Lung (tissue), 12 donors: ENCODE results near the gene PLEKHD1. TPM values are rescaled to one million over a fixed set of nuclear protein-coding genes. Genes with fewer than 3 reads are reported as not detected.
"Not testable (repeated sequence)": the region's sequence is repeated elsewhere in the genome, so short reads cannot be mapped to it uniquely, and the experiment has no call there.

ENCODE experiments used
- ATAC-seq: fragments of 200-7000 bp; cut with Tn5 transposase; one replicate; pipeline ENCODE4 v1.9.1; 2020; ENCODE audit warnings: moderate number of reproducible peaks; ENCODE audit not compliant: insufficient read depth, low FRiP score
- DNase-seq, 3 donors: peaks; one replicate each; pipeline ENCODE4 v3.0.0-alpha.2; 2013 to 2017
- H3K27ac ChIP-seq, 2 donors: one replicate each; pipeline ENCODE4 v1.5.1; 2013; ENCODE audit warnings: mild to moderate bottlenecking in 2 of 2, moderate library complexity in 2 of 2, control low read depth in 1 of 2, inconsistent platforms in 1 of 2, low read depth in 1 of 2, low read length in 1 of 2
- H3K27me3 ChIP-seq, 3 donors: one replicate each; pipeline ENCODE4 v1.5.1; 2013; ENCODE audit warnings: low read length in 2 of 3; ENCODE audit not compliant: control insufficient read depth in 3 of 3, insufficient read depth in 3 of 3
- H3K36me3 ChIP-seq, 4 donors: one replicate each; pipeline ENCODE4 v1.5.1; 2013; ENCODE audit warnings: low read length in 4 of 4, mild to moderate bottlenecking in 1 of 4, moderate library complexity in 1 of 4; ENCODE audit not compliant: control insufficient read depth in 4 of 4, insufficient read depth in 4 of 4
- H3K4me1 ChIP-seq, 5 donors: one replicate each; pipeline ENCODE4 v1.5.1; 2013; ENCODE audit warnings: low read length in 5 of 5, mild to moderate bottlenecking in 2 of 5, moderate library complexity in 1 of 5; ENCODE audit not compliant: control insufficient read depth in 5 of 5, insufficient read depth in 5 of 5
- H3K4me3 ChIP-seq: one replicate; pipeline ENCODE4 v1.5.1; 2013; ENCODE audit warnings: mild to moderate bottlenecking, control low read depth, moderate library complexity
- H3K9ac ChIP-seq, 2 donors: one replicate each; pipeline ENCODE4 v1.5.1; 2013; ENCODE audit warnings: low read length in 2 of 2, control low read depth in 1 of 2; ENCODE audit not compliant: insufficient read depth in 1 of 2
- H3K9me3 ChIP-seq, 4 donors: one replicate each; pipeline ENCODE4 v1.5.1; 2013; ENCODE audit warnings: low read length in 3 of 4, mild to moderate bottlenecking in 1 of 4, moderate library complexity in 1 of 4; ENCODE audit not compliant: control insufficient read depth in 4 of 4, insufficient read depth in 3 of 4
- WGBS, 2 donors: extraction: QIAGEN DNeasy Blood & Tissue Kit; methylation state at CpG; one replicate each; pipeline ENCODE4 v1.1.7; 2013; 5-methylcytosine and 5-hydroxymethylcytosine counted together
- polyA plus RNA-seq, 2 donors: library from polyadenylated mRNA; stranded (reverse); fragments of 200-250 nt; gene quantifications; one replicate each; pipeline ENCODE4 v1.2.1, GENCODE V29; 2013
- total RNA-seq, 2 donors: library from RNA; depleted of rRNA in 1 of 2; stranded (reverse); fragments of >200 nt in 1 of 2; gene quantifications; one replicate each; pipeline ENCODE4 v1.2.1, GENCODE V29; 2014 to 2021
- TF ChIP-seq, protein P1 (sequence below): IDR thresholded peaks from 2 replicates; pipeline ENCODE4 v1.5.1; 2012; ENCODE audit warnings: mild to moderate bottlenecking; ENCODE audit errors: control extremely low read depth, extremely low read depth
- donor health status: control.
- donor health status: control.
- donor health status: Bipolar disorder and iron deficiency.
- donor health status: healthy.
- donor health status: DM: yes; HTN: yes; CAD: no.

Gene PLEKHD1
- total and polyA plus RNA-seq, 4 donors = 0.11 to 0.83 (median 0.33) TPM; not detected in 1

DNA sequence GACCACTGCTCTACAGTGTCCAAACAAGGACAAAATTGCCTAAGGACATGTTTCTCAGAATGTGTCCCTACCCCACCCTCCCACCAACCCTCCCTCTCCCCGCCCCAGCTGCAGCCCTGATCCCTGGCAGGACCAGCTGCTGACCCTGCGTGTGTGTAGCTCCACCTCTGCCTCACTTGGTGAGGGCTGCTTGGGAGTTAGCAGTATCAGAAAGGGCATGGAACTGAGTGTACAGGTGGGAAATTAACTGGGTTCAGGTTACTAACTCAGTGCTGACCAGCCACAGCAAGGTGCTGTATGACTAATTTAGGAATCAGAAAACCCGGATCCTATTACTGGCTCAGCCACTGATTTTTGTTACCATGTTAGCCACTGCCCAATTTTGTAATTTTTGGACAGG, 11.3 kb upstream of the PLEKHD1 start:
- H3K27ac ChIP-seq = no peak overlapping the region
- H3K4me3 ChIP-seq = no peak overlapping the region
- TF ChIP-seq, protein P1, sequence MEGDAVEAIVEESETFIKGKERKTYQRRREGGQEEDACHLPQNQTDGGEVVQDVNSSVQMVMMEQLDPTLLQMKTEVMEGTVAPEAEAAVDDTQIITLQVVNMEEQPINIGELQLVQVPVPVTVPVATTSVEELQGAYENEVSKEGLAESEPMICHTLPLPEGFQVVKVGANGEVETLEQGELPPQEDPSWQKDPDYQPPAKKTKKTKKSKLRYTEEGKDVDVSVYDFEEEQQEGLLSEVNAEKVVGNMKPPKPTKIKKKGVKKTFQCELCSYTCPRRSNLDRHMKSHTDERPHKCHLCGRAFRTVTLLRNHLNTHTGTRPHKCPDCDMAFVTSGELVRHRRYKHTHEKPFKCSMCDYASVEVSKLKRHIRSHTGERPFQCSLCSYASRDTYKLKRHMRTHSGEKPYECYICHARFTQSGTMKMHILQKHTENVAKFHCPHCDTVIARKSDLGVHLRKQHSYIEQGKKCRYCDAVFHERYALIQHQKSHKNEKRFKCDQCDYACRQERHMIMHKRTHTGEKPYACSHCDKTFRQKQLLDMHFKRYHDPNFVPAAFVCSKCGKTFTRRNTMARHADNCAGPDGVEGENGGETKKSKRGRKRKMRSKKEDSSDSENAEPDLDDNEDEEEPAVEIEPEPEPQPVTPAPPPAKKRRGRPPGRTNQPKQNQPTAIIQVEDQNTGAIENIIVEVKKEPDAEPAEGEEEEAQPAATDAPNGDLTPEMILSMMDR = no peak
- H3K9ac ChIP-seq = no peak overlapping the region
- WGBS, 2 donors = 73% methylated on average over 3 of the region's 3 CpGs
- no peaks in the 10 kb centered on the region for H3K4me1 ChIP-seq
- H3K36me3 ChIP-seq = no peaks in the 10 kb centered on the region
- ATAC-seq (no peak), DNase-seq (no peak)
- no peaks in the 10 kb centered on the region for H3K27me3 ChIP-seq
- peaks cover 0 to 2% (median 0%) of the 10 kb centered on the region in 4 donors for H3K9me3 ChIP-seq

DNA sequence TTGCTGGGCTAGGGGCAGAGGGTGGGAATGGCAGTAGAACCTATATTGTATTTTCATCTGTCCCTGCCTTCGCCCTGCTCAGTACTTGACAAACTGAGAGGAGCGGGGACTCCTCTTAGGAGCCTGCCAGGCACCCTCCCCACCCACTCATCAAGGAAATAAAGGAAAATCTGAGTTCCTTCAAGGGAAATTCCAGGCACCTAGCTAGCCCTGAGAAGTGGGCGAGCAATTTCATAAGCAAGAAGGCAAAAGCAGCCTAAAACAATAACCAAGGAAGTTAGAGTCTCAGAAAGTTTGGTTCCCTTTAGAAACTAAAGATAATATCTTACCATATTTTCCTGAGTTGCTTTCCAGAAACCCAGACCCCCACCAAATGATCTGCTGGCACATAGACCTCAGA, 10.6 kb upstream of the PLEKHD1 start:
- no peaks in the 10 kb centered on the region for H3K4me1 ChIP-seq
- ATAC-seq (no peak), DNase-seq (no peak)
- WGBS, 2 donors = 73 to 88% methylated on average over 3 of the region's 3 CpGs
- H3K9ac ChIP-seq = no peak overlapping the region
- TF ChIP-seq, protein P1 = no peak
- H3K27me3 ChIP-seq = no peaks in the 10 kb centered on the region
- no peak overlapping the region for H3K4me3 ChIP-seq
- H3K36me3 ChIP-seq = no peaks in the 10 kb centered on the region
- peaks cover 0 to 2% (median 0%) of the 10 kb centered on the region in 4 donors for H3K9me3 ChIP-seq
- H3K27ac ChIP-seq = no peak overlapping the region

DNA sequence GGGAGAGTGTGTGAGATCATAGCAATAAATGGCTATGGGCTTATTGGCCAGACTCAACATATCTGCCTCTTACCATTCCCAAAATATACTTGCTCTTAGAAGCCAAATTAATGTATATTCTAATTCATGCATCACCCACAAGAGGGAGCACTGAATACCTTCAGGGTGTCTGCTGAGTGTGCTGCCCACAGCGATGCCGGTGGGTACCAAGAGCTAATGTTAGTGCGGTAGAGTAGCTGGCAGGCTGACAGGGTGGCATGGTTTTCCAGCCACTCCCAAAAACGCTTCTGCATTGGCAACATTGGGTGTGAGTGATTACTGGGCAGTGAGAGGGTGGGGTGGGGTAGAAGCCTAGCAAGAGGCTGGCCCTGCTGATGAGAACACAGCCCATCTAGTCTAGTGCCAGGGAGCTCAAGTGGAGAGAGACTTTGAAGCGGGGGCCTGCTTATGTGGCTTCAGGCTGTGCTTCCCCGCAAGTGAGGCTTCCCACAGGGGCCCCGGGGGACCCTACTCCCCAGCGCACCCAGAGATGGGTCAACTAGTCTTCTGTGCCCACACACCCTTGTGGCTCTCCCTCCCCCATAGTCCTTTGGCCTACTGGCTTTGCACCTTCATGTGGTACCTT, 9.2 kb upstream of the PLEKHD1 start:
- Histone ChIP-seq H3K9ac (no peak overlapping the region), H3K4me3 (no peak overlapping the region), H3K27me3 (no peaks in the 10 kb centered on the region), H3K36me3 (no peaks in the 10 kb centered on the region), H3K4me1 (no peaks in the 10 kb centered on the region), H3K27ac (no peak overlapping the region), H3K9me3 (peaks cover 0 to 2% (median 0%) of the 10 kb centered on the region in 4 donors)
- TF ChIP-seq, protein P1 = no peak
- WGBS, 2 donors = 64 to 66% methylated on average over 8 of the region's 8 CpGs
- ATAC-seq (no peak), DNase-seq (no peak)

DNA sequence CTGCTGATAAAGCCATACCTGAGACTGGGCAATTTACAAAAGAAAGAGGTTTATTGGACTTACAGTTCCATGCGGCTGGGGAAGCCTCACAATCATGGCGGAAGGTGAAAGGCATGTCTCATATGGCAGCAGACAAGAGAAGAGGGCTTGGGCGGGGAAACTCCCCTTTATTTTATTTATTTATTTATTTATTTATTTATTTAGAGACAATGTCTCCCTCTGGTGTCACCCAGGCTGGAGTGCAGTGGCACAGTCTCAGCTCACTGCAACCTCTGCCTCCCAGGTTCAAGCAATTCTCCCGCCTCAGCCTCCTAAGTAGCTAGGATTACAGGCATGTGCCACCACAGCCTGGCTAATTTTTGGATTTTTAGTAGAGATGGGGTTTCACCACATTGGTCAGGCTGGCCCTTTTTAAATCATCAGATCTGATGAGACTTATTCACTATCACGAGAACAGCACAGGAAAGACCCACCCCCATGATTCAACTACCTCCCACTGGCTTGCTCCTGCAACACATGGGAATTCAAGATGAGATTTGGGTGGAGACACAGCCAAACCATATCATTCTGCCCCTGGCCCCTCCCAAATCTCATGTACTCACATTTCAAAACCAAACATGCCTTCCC, 7.6 kb upstream of the PLEKHD1 start:
- not testable (repeated sequence) for H3K4me1 ChIP-seq

DNA sequence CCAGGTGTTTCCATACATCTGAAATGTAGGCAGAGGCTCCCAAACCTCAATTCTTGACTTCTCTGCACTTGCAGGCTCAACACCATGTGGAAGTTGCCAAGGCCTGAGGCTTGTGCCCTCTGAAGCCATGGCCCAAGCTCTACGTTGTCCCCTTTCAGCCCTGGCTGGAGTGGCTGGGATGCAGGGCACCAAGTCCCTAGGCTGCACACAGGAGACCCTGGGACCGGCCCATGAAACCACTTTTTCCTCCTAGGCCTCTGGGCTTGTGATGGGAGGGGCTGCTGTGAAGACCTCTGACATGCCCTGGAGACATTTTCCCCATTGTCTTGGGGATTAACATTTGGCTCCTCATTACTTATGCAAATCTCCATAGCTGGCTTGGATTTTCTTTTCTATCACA, 6.5 kb upstream of the PLEKHD1 start:
- not testable (repeated sequence) for H3K9ac ChIP-seq, H3K36me3 ChIP-seq, H3K9me3 ChIP-seq, H3K27ac ChIP-seq, DNase-seq, H3K4me3 ChIP-seq, ATAC-seq, H3K4me1 ChIP-seq
- H3K27me3 ChIP-seq = peaks cover 0 to 15% (median 11%) of the 10 kb centered on the region in 3 donors
- 85 to 87% methylated on average over 2 of the region's 2 CpGs for WGBS, 2 donors

More for the DNA sequence above, 7.6 kb upstream of the PLEKHD1 start:
- ATAC-seq, H3K4me3 ChIP-seq, H3K36me3 ChIP-seq, H3K9ac ChIP-seq, H3K27me3 ChIP-seq, DNase-seq, H3K27ac ChIP-seq, H3K9me3 ChIP-seq: not testable (repeated sequence)
- WGBS, 2 donors = 95 to 97% methylated on average over 5 of the region's 5 CpGs
